GM18519 (cell line): ENCODE measurements around the gene ROBO3.

Experiments used
- ATAC-seq: cut with Tn5 transposase; IDR thresholded peaks from one replicate; pipeline ENCODE4 v1.9.1; 2021; ENCODE audit warnings: mild to moderate bottlenecking, moderate library complexity; ENCODE audit not compliant: unreplicated experiment, low FRiP score

ROBO3 gene

GRCh38 chr11:124865181-124865901 lies at the start of gene ROBO3:
TSS of gene ROBO3 (plus strand) at chr11:124865432. CDS start at chr11:124865578, 146 bp downstream.
- ATAC-seq = no peak

- no peak for ATAC-seq
Measured at GRCh38 chr11:124817036-124817435, 48.2 kb upstream of the ROBO3 start.

- no peak for ATAC-seq
Measured at GRCh38 chr11:124821995-124822730, 43.1 kb upstream of the ROBO3 start.

GRCh38 chr11:124823512-124824376 lies 41.5 kb upstream of the ROBO3 start:
- no peak for ATAC-seq

GRCh38 chr11:124825876-124826275 lies 39.4 kb upstream of the ROBO3 start:
- no peak for ATAC-seq

GRCh38 chr11:124829986-124830385 lies 35.2 kb upstream of the ROBO3 start:
- no peak for ATAC-seq

GRCh38 chr11:124830749-124831148 lies 34.5 kb upstream of the ROBO3 start:
- no peak for ATAC-seq

- ATAC-seq = no peak
Measured at GRCh38 chr11:124831897-124832296, 33.3 kb upstream of the ROBO3 start.

- no peak for ATAC-seq
Measured at GRCh38 chr11:124832571-124832970, 32.7 kb upstream of the ROBO3 start.

- ATAC-seq = no peak
Measured at GRCh38 chr11:124834526-124835180, 30.6 kb upstream of the ROBO3 start.

- ATAC-seq = no peak
Measured at GRCh38 chr11:124835918-124836317, 29.3 kb upstream of the ROBO3 start.

GRCh38 chr11:124837491-124837856 lies 27.8 kb upstream of the ROBO3 start:
- ATAC-seq = peak; percentile 31

- ATAC-seq = no peak
Measured at GRCh38 chr11:124838805-124839127, 26.5 kb upstream of the ROBO3 start.

- ATAC-seq = no peak
Measured at GRCh38 chr11:124839128-124839971, 25.9 kb upstream of the ROBO3 start.

- ATAC-seq = no peak
Measured at GRCh38 chr11:124839972-124840621, 25.1 kb upstream of the ROBO3 start.

GRCh38 chr11:124840666-124841065 lies 24.6 kb upstream of the ROBO3 start:
- no peak for ATAC-seq

- no peak for ATAC-seq
Measured at GRCh38 chr11:124841201-124841600, 24.0 kb upstream of the ROBO3 start.

GRCh38 chr11:124841840-124842239 lies 23.4 kb upstream of the ROBO3 start:
- no peak for ATAC-seq

- ATAC-seq = no peak
Measured at GRCh38 chr11:124842305-124842704, 22.9 kb upstream of the ROBO3 start.

GRCh38 chr11:124843616-124843910 lies 21.7 kb upstream of the ROBO3 start:
- ATAC-seq = no peak
